GM19035 (cell line): ENCODE measurements around the gene CRABP1.

ENCODE experiments used
- ATAC-seq: cut with Tn5 transposase; IDR thresholded peaks from one replicate; pipeline ENCODE4 v1.9.1; 2021; ENCODE audit not compliant: unreplicated experiment

CRABP1 gene

GRCh38 chr15:78343276-78344060 is 3.3 kb downstream of the CRABP1 start:
- ATAC-seq: no peak

- ATAC-seq: no peak
Measured at GRCh38 chr15:78345396-78346125, 5.4 kb downstream of the CRABP1 start.

GRCh38 chr15:78347586-78348543 is 7.7 kb downstream of the CRABP1 start:
- no peak for ATAC-seq

GRCh38 chr15:78350058-78350457 is 9.9 kb downstream of the CRABP1 start:
- ATAC-seq: no peak

GRCh38 chr15:78351539-78351938 is 11.4 kb downstream of the CRABP1 start:
- ATAC-seq: no peak

- no peak for ATAC-seq
Measured at GRCh38 chr15:78353093-78353492, 12.9 kb downstream of the CRABP1 start.

- no peak for ATAC-seq
Measured at GRCh38 chr15:78355177-78355576, 15.0 kb downstream of the CRABP1 start.

- no peak for ATAC-seq
Measured at GRCh38 chr15:78358102-78358870, 18.1 kb downstream of the CRABP1 start.

- no peak for ATAC-seq
Measured at GRCh38 chr15:78359041-78359808, 19.1 kb downstream of the CRABP1 start.

GRCh38 chr15:78360367-78360801 is 20.2 kb downstream of the CRABP1 start:
- no peak for ATAC-seq

GRCh38 chr15:78360958-78361718 is 21.0 kb downstream of the CRABP1 start:
- no peak for ATAC-seq

GRCh38 chr15:78361771-78362506 is 21.8 kb downstream of the CRABP1 start:
- no peak for ATAC-seq

GRCh38 chr15:78362716-78363380 is 22.7 kb downstream of the CRABP1 start:
- ATAC-seq: no peak

GRCh38 chr15:78363381-78363734 is 23.2 kb downstream of the CRABP1 start:
- no peak for ATAC-seq

- no peak for ATAC-seq
Measured at GRCh38 chr15:78364233-78364632, 24.1 kb downstream of the CRABP1 start.

GRCh38 chr15:78365917-78366316 is 25.8 kb downstream of the CRABP1 start:
- no peak for ATAC-seq

- ATAC-seq: no peak
Measured at GRCh38 chr15:78366342-78366741, 26.2 kb downstream of the CRABP1 start.

- no peak for ATAC-seq
Measured at GRCh38 chr15:78368651-78369050, 28.5 kb downstream of the CRABP1 start.
